ENCODE measurements around the gene PRKD2. TPM values are rescaled to one million over a fixed set of nuclear protein-coding genes. Genes with fewer than 3 reads are reported as not detected.
A peak's percentile ranks its signal among the peaks of the same experiment; 100 is the strongest.

Gene PRKD2
- polyA plus RNA-seq, 1 donor from 2014 or later = 143 TPM

- H3K27me3 Mint-ChIP-seq = no peaks in the 10 kb centered on the region
- H3K36me3 Mint-ChIP-seq = peaks cover 3% of the 10 kb centered on the region
- no peak overlapping the region for H3K27ac Mint-ChIP-seq
- no peaks in the 10 kb centered on the region for H3K4me1 Mint-ChIP-seq
- no peaks in the 10 kb centered on the region for H3K9me3 Mint-ChIP-seq
- no peak overlapping the region for H3K4me3 Mint-ChIP-seq
Measured at GRCh38 chr19:46691948-46692347, 25.0 kb downstream of the PRKD2 start.

GRCh38 chr19:46691104-46691503, 25.8 kb downstream of the PRKD2 start:
- Mint-ChIP-seq H3K36me3 (peaks cover 3% of the 10 kb centered on the region), H3K4me1 (no peaks in the 10 kb centered on the region), H3K27me3 (no peaks in the 10 kb centered on the region), H3K9me3 (no peaks in the 10 kb centered on the region), H3K4me3 (no peak overlapping the region), H3K27ac (peak overlapping the region in 1 of 3 donors; percentile 36)

GRCh38 chr19:46689358-46689757, 27.6 kb downstream of the PRKD2 start:
- Mint-ChIP-seq H3K27ac (peak overlapping the region in 1 of 3 donors; percentile 27), H3K36me3 (peaks cover 3% of the 10 kb centered on the region), H3K27me3 (no peaks in the 10 kb centered on the region), H3K9me3 (no peaks in the 10 kb centered on the region), H3K4me1 (no peaks in the 10 kb centered on the region), H3K4me3 (no peak overlapping the region)

GRCh38 chr19:46687438-46688145, 29.3 kb downstream of the PRKD2 start:
- no peak overlapping the region for H3K27ac Mint-ChIP-seq
- H3K9me3 Mint-ChIP-seq = no peaks in the 10 kb centered on the region
- no peaks in the 10 kb centered on the region for H3K4me1 Mint-ChIP-seq
- peaks cover 3% of the 10 kb centered on the region for H3K36me3 Mint-ChIP-seq
- no peak overlapping the region for H3K4me3 Mint-ChIP-seq
- H3K27me3 Mint-ChIP-seq = no peaks in the 10 kb centered on the region

- Mint-ChIP-seq H3K27me3 (no peaks in the 10 kb centered on the region), H3K36me3 (no peaks in the 10 kb centered on the region), H3K27ac (no peak overlapping the region), H3K4me1 (no peaks in the 10 kb centered on the region), H3K4me3 (peak overlapping the region in 1 of 4 donors; percentile 23), H3K9me3 (no peaks in the 10 kb centered on the region)
Measured at GRCh38 chr19:46685189-46685588, 31.7 kb downstream of the PRKD2 start.

- H3K4me3 Mint-ChIP-seq = no peak overlapping the region
- no peaks in the 10 kb centered on the region for H3K9me3 Mint-ChIP-seq
- H3K27ac Mint-ChIP-seq = peak overlapping the region in 1 of 3 donors; percentile 1
- H3K4me1 Mint-ChIP-seq = no peaks in the 10 kb centered on the region
- no peaks in the 10 kb centered on the region for H3K27me3 Mint-ChIP-seq
- peaks cover 10% of the 10 kb centered on the region for H3K36me3 Mint-ChIP-seq
Measured at GRCh38 chr19:46678110-46678732, 38.7 kb downstream of the PRKD2 start.

- Mint-ChIP-seq H3K9me3 (no peaks in the 10 kb centered on the region), H3K27ac (peak overlapping the region in 2 of 3 donors; percentile 23 to 83), H3K27me3 (no peaks in the 10 kb centered on the region), H3K4me3 (no peak overlapping the region), H3K4me1 (no peaks in the 10 kb centered on the region), H3K36me3 (peaks cover 18% of the 10 kb centered on the region)
Measured at GRCh38 chr19:46674416-46675178, 42.3 kb downstream of the PRKD2 start.

- H3K27me3 Mint-ChIP-seq = no peaks in the 10 kb centered on the region
- H3K4me3 Mint-ChIP-seq = no peak overlapping the region
- no peaks in the 10 kb centered on the region for H3K9me3 Mint-ChIP-seq
- peaks cover 18% of the 10 kb centered on the region for H3K36me3 Mint-ChIP-seq
- peak overlapping the region in 1 of 3 donors; percentile 71 for H3K27ac Mint-ChIP-seq
- H3K4me1 Mint-ChIP-seq = peaks cover 0 to 3% (median 0%) of the 10 kb centered on the region in 3 donors
Measured at GRCh38 chr19:46670813-46671212, 46.1 kb downstream of the PRKD2 start.

GRCh38 chr19:46668662-46669061, 48.3 kb downstream of the PRKD2 start:
- peaks cover 0 to 3% (median 0%) of the 10 kb centered on the region in 3 donors for H3K4me1 Mint-ChIP-seq
- H3K9me3 Mint-ChIP-seq = no peaks in the 10 kb centered on the region
- H3K36me3 Mint-ChIP-seq = peaks cover 11% of the 10 kb centered on the region
- no peak overlapping the region for H3K27ac Mint-ChIP-seq
- H3K27me3 Mint-ChIP-seq = no peaks in the 10 kb centered on the region
- H3K4me3 Mint-ChIP-seq = no peak overlapping the region

- Mint-ChIP-seq H3K36me3 (peaks cover 4% of the 10 kb centered on the region), H3K4me3 (no peak overlapping the region), H3K4me1 (peaks cover 3 to 10% (median 5%) of the 10 kb centered on the region in 3 donors), H3K27ac (no peak overlapping the region), H3K9me3 (no peaks in the 10 kb centered on the region), H3K27me3 (peaks cover 9% of the 10 kb centered on the region)
Measured at GRCh38 chr19:46665072-46665471, 51.8 kb downstream of the PRKD2 start.

GRCh38 chr19:46661735-46662592, 55.0 kb downstream of the PRKD2 start:
- peak overlapping the region; percentile 63 to 93 (median 84) for H3K4me3 Mint-ChIP-seq
- H3K4me1 Mint-ChIP-seq = peaks cover 5 to 9% (median 8%) of the 10 kb centered on the region in 3 donors
- peaks cover 3% of the 10 kb centered on the region for H3K36me3 Mint-ChIP-seq
- H3K9me3 Mint-ChIP-seq = no peaks in the 10 kb centered on the region
- peak overlapping the region; percentile 52 to 94 (median 54) for H3K27ac Mint-ChIP-seq
- H3K27me3 Mint-ChIP-seq = peaks cover 22% of the 10 kb centered on the region

- no peaks in the 10 kb centered on the region for H3K9me3 Mint-ChIP-seq
- peaks cover 5 to 9% (median 8%) of the 10 kb centered on the region in 3 donors for H3K4me1 Mint-ChIP-seq
- H3K27ac Mint-ChIP-seq = peak within 1 kb of the TSS; percentile 52 to 94 (median 54)
- peak within 1 kb of the TSS; percentile 63 to 93 (median 84) for H3K4me3 Mint-ChIP-seq
- H3K36me3 Mint-ChIP-seq = peaks cover under 1% of the 10 kb centered on the region
- peaks cover 24% of the 10 kb centered on the region for H3K27me3 Mint-ChIP-seq
Measured at GRCh38 chr19:46661020-46661731, 55.7 kb downstream of the PRKD2 start, which contains the start of gene DACT3. Gene DACT3 (minus strand): TSS chr19:46661182. CDS start chr19:46661064, 118 bp downstream.

- Mint-ChIP-seq H3K36me3 (no peaks in the 10 kb centered on the region), H3K9me3 (no peaks in the 10 kb centered on the region), H3K27me3 (peaks cover 24% of the 10 kb centered on the region), H3K27ac (no peak overlapping the region), H3K4me3 (peak overlapping the region in 3 of 4 donors; percentile 65 to 93 (median 90)), H3K4me1 (peaks cover 5 to 9% (median 8%) of the 10 kb centered on the region in 3 donors)
Measured at GRCh38 chr19:46660551-46661019, 56.3 kb downstream of the PRKD2 start.

All from IgD-negative memory B cell (primary cell).